ENCODE results near the gene TP53BP2. TPM values are rescaled to one million over a fixed set of nuclear protein-coding genes. Genes with fewer than 3 reads are reported as not detected.

Gene TP53BP2
- total RNA-seq, 4 donors from 2014 or later: 18.9 to 56.5 (median 34.7) TPM

DNA sequence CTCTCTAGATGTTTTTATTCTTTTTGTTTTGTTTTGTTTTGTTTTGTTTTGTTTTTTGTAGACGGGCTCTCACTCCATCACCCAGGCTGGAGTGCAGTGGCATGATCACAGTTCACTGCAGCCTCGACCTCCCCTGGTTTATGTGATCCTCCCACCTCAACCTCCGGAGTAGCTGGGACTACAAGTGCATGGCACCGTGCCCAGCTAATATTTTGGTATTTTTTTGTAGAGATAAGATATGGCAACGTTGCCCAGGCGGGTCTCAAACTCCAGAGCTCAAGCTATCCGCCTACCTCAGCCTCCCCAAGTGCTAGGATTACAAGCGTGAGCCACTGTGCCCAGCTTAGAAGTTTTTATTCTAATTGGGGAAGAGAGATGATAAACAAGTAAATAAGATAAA lies 13.3 kb upstream of the TP53BP2 start:
- TF ChIP-seq, protein P1, sequence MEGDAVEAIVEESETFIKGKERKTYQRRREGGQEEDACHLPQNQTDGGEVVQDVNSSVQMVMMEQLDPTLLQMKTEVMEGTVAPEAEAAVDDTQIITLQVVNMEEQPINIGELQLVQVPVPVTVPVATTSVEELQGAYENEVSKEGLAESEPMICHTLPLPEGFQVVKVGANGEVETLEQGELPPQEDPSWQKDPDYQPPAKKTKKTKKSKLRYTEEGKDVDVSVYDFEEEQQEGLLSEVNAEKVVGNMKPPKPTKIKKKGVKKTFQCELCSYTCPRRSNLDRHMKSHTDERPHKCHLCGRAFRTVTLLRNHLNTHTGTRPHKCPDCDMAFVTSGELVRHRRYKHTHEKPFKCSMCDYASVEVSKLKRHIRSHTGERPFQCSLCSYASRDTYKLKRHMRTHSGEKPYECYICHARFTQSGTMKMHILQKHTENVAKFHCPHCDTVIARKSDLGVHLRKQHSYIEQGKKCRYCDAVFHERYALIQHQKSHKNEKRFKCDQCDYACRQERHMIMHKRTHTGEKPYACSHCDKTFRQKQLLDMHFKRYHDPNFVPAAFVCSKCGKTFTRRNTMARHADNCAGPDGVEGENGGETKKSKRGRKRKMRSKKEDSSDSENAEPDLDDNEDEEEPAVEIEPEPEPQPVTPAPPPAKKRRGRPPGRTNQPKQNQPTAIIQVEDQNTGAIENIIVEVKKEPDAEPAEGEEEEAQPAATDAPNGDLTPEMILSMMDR (IDR thresholded peaks at IDR 0.05; ENCODE audit: low read depth): no peak

DNA sequence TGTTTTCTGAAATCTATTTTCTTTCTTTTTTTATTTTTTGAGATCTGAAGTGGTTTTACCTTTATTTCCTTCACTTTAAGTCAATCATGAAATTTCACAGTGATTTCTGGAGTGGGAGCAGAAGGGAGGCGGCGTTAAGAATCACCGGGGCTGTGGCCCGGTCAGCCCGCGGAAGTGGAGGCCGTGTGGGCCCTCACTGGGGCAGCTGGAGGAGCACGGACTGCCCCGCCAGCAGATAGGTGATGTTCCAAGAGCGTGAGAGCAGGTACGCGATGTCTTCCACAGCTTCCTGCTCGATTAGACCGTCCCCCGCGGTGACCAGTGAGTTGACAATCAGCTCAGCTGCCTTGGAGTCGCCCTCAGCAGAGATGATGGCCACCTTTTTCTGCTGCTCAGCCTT lies 10.6 kb upstream of the TP53BP2 start:
- TF ChIP-seq, protein P1 (IDR thresholded peaks at IDR 0.05; ENCODE audit: low read depth): no peak

DNA sequence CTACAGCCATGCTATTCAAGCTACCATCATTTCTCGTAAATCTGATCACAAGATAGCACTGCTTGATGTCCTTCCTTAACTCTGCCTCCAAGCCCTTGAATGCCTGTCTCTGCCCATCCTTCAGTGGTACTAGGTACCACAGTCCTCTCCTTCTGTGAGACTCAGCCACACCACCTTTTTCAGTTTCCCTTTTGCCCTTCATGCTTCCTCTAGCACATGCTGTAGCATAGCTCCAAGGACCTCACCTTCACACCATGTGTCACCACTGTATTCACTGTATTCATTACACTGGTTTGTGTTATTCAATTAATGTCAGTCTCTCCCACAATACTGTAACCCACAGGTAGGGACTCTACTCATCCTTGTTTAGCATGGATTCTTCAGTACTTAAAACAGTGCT lies 8.0 kb upstream of the TP53BP2 start:
- TF ChIP-seq, protein P1 (IDR thresholded peaks at IDR 0.05; ENCODE audit: low read depth): no peak

DNA sequence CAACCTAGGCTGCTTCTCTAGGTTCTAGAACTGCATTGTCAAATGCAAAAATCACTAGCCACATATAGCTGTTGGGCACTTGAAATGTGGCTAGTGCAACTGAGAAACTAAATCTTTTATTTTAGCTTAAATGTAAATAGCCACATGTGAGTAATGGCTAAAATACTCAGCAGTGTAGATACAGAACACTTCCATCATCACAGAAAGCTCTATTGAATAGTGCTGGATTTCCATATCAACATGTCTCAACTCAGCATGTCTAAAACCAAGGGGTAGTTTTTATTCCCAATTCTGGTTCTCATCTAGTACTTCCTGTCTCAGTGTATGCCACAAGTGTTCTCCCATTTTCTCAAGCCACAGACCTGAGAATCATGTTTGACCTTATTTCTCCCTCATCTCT lies 7.5 kb upstream of the TP53BP2 start:
- TF ChIP-seq, protein P1 (IDR thresholded peaks at IDR 0.05; ENCODE audit: low read depth): no peak

DNA sequence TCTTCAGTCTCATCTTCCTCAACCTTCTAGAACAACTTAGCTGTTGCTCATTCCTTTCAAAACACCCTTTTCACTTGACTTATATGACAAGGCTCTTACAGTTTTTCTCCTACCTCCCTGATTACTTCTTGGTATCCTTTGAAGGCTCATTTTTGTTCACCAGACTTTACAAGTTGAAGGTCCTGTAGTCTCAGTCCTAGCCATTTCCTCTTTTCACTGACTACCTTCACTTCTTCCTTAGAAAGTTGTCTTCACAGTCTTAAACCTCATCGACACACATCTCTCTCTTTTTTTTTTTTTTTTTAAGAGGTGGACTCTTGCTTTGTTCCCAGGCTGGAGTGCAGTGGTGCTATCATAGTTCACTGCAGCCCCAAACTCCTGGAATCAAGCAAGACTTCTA lies 6.6 kb upstream of the TP53BP2 start:
- TF ChIP-seq, protein P1 (IDR thresholded peaks at IDR 0.05; ENCODE audit: low read depth): no peak

DNA sequence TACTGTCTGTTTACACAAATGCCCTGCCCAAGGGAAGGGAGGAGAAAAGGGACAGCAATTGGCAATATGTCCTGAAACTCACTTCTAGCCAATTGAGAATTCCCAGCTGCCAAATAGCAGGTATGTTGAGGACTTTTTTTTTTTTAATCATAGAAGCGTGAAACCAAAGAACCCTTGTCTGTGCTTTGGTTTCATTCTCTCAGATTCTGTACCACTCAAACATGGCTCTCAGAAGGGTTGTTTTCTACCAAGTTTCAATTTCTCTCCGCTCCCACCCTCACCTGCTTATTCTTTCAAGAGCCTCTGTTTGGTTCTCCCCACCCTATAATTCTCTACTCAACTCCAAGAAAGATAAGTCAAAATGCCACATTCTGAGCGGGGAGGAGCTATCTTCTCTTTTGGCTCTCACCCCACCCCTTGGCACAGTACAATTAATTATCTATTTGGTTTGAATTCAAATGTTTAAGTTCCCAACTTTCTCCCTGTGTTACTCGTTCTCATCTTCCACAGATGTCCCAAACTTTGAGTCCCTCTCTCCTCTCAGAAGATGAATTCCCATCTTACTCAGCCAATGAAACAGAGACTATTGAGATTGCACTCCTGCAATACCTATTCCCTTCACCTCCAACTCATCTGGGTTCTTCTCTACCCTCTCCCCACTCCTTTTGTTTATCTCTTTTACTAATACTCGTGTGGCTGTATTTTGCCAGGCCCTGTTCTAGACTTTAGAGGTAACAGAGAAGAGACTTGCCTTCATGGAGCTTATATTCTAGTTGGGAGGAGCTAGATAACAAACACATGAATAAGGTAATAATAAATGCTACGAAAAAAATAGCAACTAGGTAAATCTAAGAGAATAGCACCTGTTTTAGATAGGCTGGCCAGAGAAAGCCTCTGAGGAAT lies 3.9 kb upstream of the TP53BP2 start:
- TF ChIP-seq, protein P1 (IDR thresholded peaks at IDR 0.05; ENCODE audit: low read depth): no peak

DNA sequence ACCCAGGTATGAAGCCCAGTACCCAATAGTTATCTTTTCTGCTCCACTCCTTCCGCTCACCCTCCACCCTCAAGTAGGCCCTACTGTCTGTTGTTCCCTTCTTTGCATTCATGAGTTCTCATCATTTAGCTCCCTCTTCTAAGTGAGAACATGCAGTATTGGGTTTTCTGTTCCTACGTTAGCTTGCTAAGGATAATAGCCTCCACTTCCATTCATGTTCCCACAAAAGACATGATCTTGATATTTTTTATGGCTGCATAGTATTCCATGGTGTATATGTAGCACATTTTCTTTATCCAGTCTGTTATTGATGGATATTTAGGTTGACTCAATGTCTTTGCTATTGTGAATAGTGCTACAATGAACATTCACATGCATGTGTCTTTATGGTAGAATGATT lies 2.8 kb upstream of the TP53BP2 start:
- TF ChIP-seq, protein P1 (IDR thresholded peaks at IDR 0.05; ENCODE audit: low read depth): no peak
